ENCODE results near the gene PPM1H.
A peak's percentile ranks its signal among the peaks of the same experiment; 100 is the strongest.
"Not testable (repeated sequence)": the region's sequence is repeated elsewhere in the genome, so short reads cannot be mapped to it uniquely, and the experiment has no call there.

PPM1H gene

GRCh38 chr12:62934799-62935674 lies at the start of gene PPM1H:
Gene PPM1H, minus strand, starts transcription at chr12:62935150. Its CDS starts 414 bp downstream, at chr12:62934736.
- peak; percentile 97 for DNase-seq (ENCODE audit: low spot score)

- no peak for DNase-seq (ENCODE audit: low spot score)
Observed at GRCh38 chr12:62983594-62983993, 48.6 kb upstream of the PPM1H start.

GRCh38 chr12:62978768-62979167 lies 43.8 kb upstream of the PPM1H start:
- no peak for DNase-seq (ENCODE audit: low spot score)

- DNase-seq (ENCODE audit: low spot score): no peak
Observed at GRCh38 chr12:62977883-62978282, 42.9 kb upstream of the PPM1H start.

GRCh38 chr12:62977418-62977817 lies 42.5 kb upstream of the PPM1H start:
- DNase-seq (ENCODE audit: low spot score): peak; percentile 43

- no peak for DNase-seq (ENCODE audit: low spot score)
Observed at GRCh38 chr12:62976110-62976662, 41.2 kb upstream of the PPM1H start.

- no peak for DNase-seq (ENCODE audit: low spot score)
Observed at GRCh38 chr12:62971769-62972525, 37.0 kb upstream of the PPM1H start.

- no peak for DNase-seq (ENCODE audit: low spot score)
Observed at GRCh38 chr12:62969695-62970094, 34.7 kb upstream of the PPM1H start.

GRCh38 chr12:62967701-62968100 lies 32.8 kb upstream of the PPM1H start:
- DNase-seq (ENCODE audit: low spot score): no peak

GRCh38 chr12:62966990-62967506 lies 32.1 kb upstream of the PPM1H start:
- DNase-seq (ENCODE audit: low spot score): no peak

GRCh38 chr12:62966446-62966989 lies 31.6 kb upstream of the PPM1H start:
- peak; percentile 70 for DNase-seq (ENCODE audit: low spot score)

GRCh38 chr12:62965700-62966099 lies 30.8 kb upstream of the PPM1H start:
- not testable (repeated sequence) for DNase-seq (ENCODE audit: low spot score)

GRCh38 chr12:62965242-62965641 lies 30.3 kb upstream of the PPM1H start:
- DNase-seq (ENCODE audit: low spot score): not testable (repeated sequence)

- no peak for DNase-seq (ENCODE audit: low spot score)
Observed at GRCh38 chr12:62963486-62964041, 28.6 kb upstream of the PPM1H start.

- no peak for DNase-seq (ENCODE audit: low spot score)
Observed at GRCh38 chr12:62960324-62960723, 25.4 kb upstream of the PPM1H start.

- no peak for DNase-seq (ENCODE audit: low spot score)
Observed at GRCh38 chr12:62959745-62960144, 24.8 kb upstream of the PPM1H start.

GRCh38 chr12:62957233-62957953 lies 22.4 kb upstream of the PPM1H start:
- no peak for DNase-seq (ENCODE audit: low spot score)

- no peak for DNase-seq (ENCODE audit: low spot score)
Observed at GRCh38 chr12:62955678-62956077, 20.7 kb upstream of the PPM1H start.

GRCh38 chr12:62950317-62950716 lies 15.4 kb upstream of the PPM1H start:
- DNase-seq (ENCODE audit: low spot score): no peak

- DNase-seq (ENCODE audit: low spot score): no peak
Observed at GRCh38 chr12:62948123-62948522, 13.2 kb upstream of the PPM1H start.

GRCh38 chr12:62947364-62947763 lies 12.4 kb upstream of the PPM1H start:
- DNase-seq (ENCODE audit: low spot score): no peak
